ENCODE measurements around the gene GPR153.

DNA sequence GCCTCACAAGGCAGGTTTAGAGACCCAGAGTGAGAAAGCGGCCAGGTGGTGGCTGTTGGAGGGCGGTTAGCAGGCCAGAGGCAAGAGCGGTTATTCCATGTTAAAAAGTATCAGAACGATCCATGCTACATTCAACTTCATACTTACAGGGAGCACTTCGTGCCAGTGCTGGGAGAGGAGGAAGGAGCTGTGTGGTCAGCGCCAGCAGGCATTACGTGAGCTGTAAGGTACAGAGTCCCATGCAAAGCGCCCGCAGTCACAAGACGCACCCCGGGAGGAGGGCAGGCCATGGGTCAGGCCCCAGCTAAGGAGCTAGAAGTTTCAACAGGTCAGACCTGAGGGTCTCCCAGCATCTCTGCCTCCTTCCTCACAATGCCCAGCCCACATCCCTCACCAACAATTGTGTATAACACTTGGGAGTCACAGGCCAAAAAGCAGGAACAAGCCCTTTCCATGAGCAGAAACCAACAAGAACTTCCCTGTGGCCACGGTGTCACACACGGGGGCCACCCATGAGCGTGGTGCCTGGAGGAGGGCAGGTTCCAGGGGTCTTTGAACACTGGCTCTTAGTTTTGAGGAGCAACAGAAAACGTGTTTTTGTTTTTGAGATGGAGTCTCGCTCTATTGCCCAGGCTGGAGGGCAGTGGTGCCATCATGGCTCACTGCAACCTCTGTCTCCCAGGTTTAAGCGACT lies 21.8 kb upstream of the GPR153 start:
- TF ChIP-seq, protein P1, sequence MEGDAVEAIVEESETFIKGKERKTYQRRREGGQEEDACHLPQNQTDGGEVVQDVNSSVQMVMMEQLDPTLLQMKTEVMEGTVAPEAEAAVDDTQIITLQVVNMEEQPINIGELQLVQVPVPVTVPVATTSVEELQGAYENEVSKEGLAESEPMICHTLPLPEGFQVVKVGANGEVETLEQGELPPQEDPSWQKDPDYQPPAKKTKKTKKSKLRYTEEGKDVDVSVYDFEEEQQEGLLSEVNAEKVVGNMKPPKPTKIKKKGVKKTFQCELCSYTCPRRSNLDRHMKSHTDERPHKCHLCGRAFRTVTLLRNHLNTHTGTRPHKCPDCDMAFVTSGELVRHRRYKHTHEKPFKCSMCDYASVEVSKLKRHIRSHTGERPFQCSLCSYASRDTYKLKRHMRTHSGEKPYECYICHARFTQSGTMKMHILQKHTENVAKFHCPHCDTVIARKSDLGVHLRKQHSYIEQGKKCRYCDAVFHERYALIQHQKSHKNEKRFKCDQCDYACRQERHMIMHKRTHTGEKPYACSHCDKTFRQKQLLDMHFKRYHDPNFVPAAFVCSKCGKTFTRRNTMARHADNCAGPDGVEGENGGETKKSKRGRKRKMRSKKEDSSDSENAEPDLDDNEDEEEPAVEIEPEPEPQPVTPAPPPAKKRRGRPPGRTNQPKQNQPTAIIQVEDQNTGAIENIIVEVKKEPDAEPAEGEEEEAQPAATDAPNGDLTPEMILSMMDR (conservative IDR thresholded peaks at IDR 0.05 in 1 of 2, IDR thresholded peaks at IDR 0.05 in 1 of 2; ENCODE audit: extremely low read depth in 1 of 2, insufficient read depth in 1 of 2, low read depth in 1 of 2, low read length in 2 of 2) = no peak
- no peak for TF ChIP-seq EZH2 (IDR thresholded peaks at IDR 0.05; ENCODE audit: borderline replicate concordance, low read length)

All from mammary epithelial cell (primary cell).